VCaP (cell line): ENCODE measurements around the gene SLC66A2.
"Not testable (repeated sequence)": the region's sequence is repeated elsewhere in the genome, so short reads cannot be mapped to it uniquely, and the experiment has no call there.

Source experiments
- H3K27ac ChIP-seq: fragments of 450-650 bp; 2 replicates; pipeline ENCODE4 v1.5.1; 2017
- CTCF ChIP-seq: fragments of 450-650 bp; conservative IDR thresholded peaks from 2 replicates; pipeline ENCODE4 v1.5.1; 2017; ENCODE audit warnings: mild to moderate bottlenecking, moderate library complexity

Gene SLC66A2

GRCh38 chr18:79883461-79884293 lies 67.8 kb downstream of the SLC66A2 start:
- H3K27ac ChIP-seq = no peak overlapping the region
- TF ChIP-seq CTCF = no peak

- no peak for TF ChIP-seq CTCF
- no peak overlapping the region for H3K27ac ChIP-seq
Measured at GRCh38 chr18:79882522-79883241, 68.8 kb downstream of the SLC66A2 start.

GRCh38 chr18:79881695-79882094 lies 69.8 kb downstream of the SLC66A2 start:
- no peak overlapping the region for H3K27ac ChIP-seq
- TF ChIP-seq CTCF = no peak

- H3K27ac ChIP-seq = no peak overlapping the region
- no peak for TF ChIP-seq CTCF
Measured at GRCh38 chr18:79879566-79879965, 71.9 kb downstream of the SLC66A2 start.

- no peak overlapping the region for H3K27ac ChIP-seq
- no peak for TF ChIP-seq CTCF
Measured at GRCh38 chr18:79878741-79879378, 72.6 kb downstream of the SLC66A2 start.

GRCh38 chr18:79878246-79878645 lies 73.2 kb downstream of the SLC66A2 start:
- H3K27ac ChIP-seq = not testable (repeated sequence)

- peak; percentile 36; the same call in 1 of the 2 replicates for TF ChIP-seq CTCF
- peak overlapping the region; percentile 3; the same call in 1 of the 2 replicates for H3K27ac ChIP-seq
Measured at GRCh38 chr18:79877163-79878091, 74.0 kb downstream of the SLC66A2 start.
